Measurements from ENCODE around the gene CENPT.

Gene CENPT

GRCh38 chr16:67779256-67780014 is 68.1 kb downstream of the CENPT start:
- Mint-ChIP-seq H3K4me1 (peaks cover 26% of the 10 kb centered on the region), H3K36me3 (peaks cover 20% of the 10 kb centered on the region), H3K27ac (peak overlapping the region; percentile 42), H3K9me3 (no peaks in the 10 kb centered on the region), H3K4me3 (no peak overlapping the region), H3K27me3 (no peaks in the 10 kb centered on the region)
- CTCF ChIA-PET, result no interaction called here
- DNase-seq, result no peak

Measured in activated naive CD4-positive, alpha-beta T cell treated with anti-CD3 and anti-CD28 coated beads, Interleukin-2, amount 10 ng/mL, durations not matched to agents 7 days and 5 days (primary cell).